ENCODE measurements around the gene C4orf50. TPM values are rescaled to one million over a fixed set of nuclear protein-coding genes. Genes with fewer than 3 reads are reported as not detected.

Gene C4orf50
- total and polyA plus RNA-seq, 2 experiments from 2014 or later, result not detected

DNA sequence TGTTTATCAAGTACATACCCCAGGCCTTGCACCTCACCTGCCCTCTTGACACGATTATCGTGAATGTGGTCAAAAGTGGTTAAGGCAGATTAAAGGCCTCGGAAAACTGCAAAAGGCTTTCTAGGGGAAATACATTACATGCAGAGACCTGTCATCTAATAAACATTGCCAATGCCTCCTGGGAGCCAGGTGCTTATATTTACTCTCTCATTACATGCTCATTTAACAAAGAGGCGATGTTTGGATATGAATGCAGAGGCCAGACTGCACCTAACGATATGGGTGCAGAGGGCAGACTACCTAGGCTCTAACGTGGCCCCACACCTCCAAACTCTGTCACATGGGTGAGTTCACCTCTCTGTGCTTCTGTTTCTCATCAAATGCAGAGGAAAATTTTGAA lies 139.9 kb downstream of the C4orf50 start:
- in situ Hi-C loops (cut with MboI), result no loop called here
- H3K79me2 ChIP-seq (ENCODE audit: insufficient read depth), result no peaks in the 10 kb centered on the region
- no peaks in the 10 kb centered on the region for H3K4me1 ChIP-seq (ENCODE audit: insufficient read depth)
- TF ChIP-seq EZH2 (IDR thresholded peaks at IDR 0.05; ENCODE audit: insufficient read depth, poor library complexity, severe bottlenecking) (no peak), EZH2phosphoT487 (IDR thresholded peaks at IDR 0.05; ENCODE audit: insufficient read depth, low read depth) (no peak)
- no peaks in the 10 kb centered on the region; the same call in 1 of the 2 replicates for H3K27me3 ChIP-seq (replicated peaks; ENCODE audit: insufficient read depth)
- H3K9ac ChIP-seq, result no peak overlapping the region
- no peak overlapping the region for H2AFZ ChIP-seq
- 51 to 53% methylated on average over 6 of the region's 6 CpGs for whole genome bisulfite sequencing, 2 experiments (ENCODE audit: low coverage in 1 of 2, low lambda C conversion rate in 2 of 2, missing lambda C conversion rate in 2 of 2)
- no peaks in the 10 kb centered on the region for H4K20me1 ChIP-seq (ENCODE audit: insufficient read depth)
- no peak for DNase-seq
- H3K9me2 ChIP-seq (ENCODE audit: insufficient read depth), result no peaks in the 10 kb centered on the region
- H3F3A ChIP-seq (ENCODE audit: insufficient read depth), result peaks cover 5% of the 10 kb centered on the region
- no peaks in the 10 kb centered on the region for H3K9me3 ChIP-seq (ENCODE audit: low read depth)
- no peak overlapping the region for H3K4me2 ChIP-seq (ENCODE audit: unreplicated experiment)
- no peak overlapping the region for H3K27ac ChIP-seq
- no peak overlapping the region for H3K4me3 ChIP-seq
- no peaks in the 10 kb centered on the region for H3K36me3 ChIP-seq (ENCODE audit: low read depth)

DNA sequence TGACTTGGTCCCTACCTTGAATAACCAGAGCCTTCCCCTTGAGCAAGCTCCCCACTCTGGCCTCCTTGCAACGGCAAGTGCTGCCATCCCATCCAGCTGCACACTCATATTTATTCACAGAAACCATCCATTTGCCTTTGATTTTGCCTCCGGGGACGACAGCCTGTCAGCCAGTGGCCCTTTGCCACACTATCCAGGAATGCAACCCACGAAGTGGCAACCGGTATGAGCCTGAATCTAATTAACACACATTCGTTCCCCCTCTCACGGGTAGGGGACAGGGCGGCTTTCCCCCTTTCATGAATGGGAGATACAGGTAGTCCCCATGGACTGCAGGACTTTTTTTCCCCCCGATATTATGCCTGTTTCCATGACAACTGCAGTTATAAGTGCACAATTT lies 140.8 kb downstream of the C4orf50 start:
- Histone ChIP-seq H2AFZ (no peak overlapping the region), H3K9me3 (ENCODE audit: low read depth) (no peaks in the 10 kb centered on the region), H3K9ac (no peak overlapping the region), H3K4me2 (ENCODE audit: unreplicated experiment) (no peak overlapping the region), H3K9me2 (ENCODE audit: insufficient read depth) (no peaks in the 10 kb centered on the region), H3K27ac (no peak overlapping the region), H4K20me1 (ENCODE audit: insufficient read depth) (no peaks in the 10 kb centered on the region), H3K36me3 (ENCODE audit: low read depth) (no peaks in the 10 kb centered on the region), H3K79me2 (ENCODE audit: insufficient read depth) (no peaks in the 10 kb centered on the region), H3F3A (ENCODE audit: insufficient read depth) (peaks cover 5% of the 10 kb centered on the region), H3K4me3 (no peak overlapping the region), H3K4me1 (ENCODE audit: insufficient read depth) (no peaks in the 10 kb centered on the region), H3K27me3 (replicated peaks; ENCODE audit: insufficient read depth) (no peaks in the 10 kb centered on the region; the same call in 1 of the 2 replicates)
- DNase-seq, result no peak
- in situ Hi-C loops (cut with MboI), result no loop called here
- no peak for TF ChIP-seq EZH2 (IDR thresholded peaks at IDR 0.05; ENCODE audit: insufficient read depth, poor library complexity, severe bottlenecking)
- 27 to 35% methylated on average over 9 of the region's 9 CpGs for whole genome bisulfite sequencing, 2 experiments (ENCODE audit: low coverage in 1 of 2, low lambda C conversion rate in 2 of 2, missing lambda C conversion rate in 2 of 2)

DNA sequence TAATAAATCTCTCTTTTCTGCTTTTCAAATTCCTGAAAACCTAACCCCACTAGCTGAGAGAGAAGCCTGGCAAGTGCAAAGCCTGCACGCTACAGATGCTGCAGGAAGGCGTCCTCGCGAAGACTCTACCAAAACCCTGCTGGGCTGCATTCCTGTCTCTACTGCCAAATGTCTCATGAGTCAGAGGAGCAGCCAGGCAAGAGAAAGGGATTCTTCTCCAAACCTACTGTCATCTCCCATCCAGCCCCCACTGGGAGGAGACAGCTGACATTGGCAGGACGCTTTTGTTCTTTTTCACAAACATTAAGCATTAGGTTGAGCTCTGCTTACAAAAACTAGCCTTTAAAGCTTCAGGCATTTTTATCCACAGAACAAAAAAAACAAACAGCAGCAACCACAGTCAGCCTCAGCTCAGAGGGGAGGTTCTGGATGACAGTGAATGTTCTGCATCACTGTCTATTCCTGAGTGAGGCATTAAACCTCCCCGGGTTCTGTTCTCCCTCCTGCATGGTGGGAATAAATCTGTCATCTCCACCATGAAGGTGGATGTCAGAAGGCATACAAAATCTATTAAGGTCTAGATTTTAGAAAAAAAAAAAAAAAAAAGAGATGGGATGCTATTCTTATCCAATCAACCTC lies 143.3 kb downstream of the C4orf50 start:
- H3K9ac ChIP-seq, result no peak overlapping the region
- no peak overlapping the region for H3K27ac ChIP-seq
- peak; percentile 66 for DNase-seq
- no peaks in the 10 kb centered on the region for H4K20me1 ChIP-seq (ENCODE audit: insufficient read depth)
- H3K4me3 ChIP-seq, result no peak overlapping the region
- H3K4me2 ChIP-seq (ENCODE audit: unreplicated experiment), result no peak overlapping the region
- no peak for TF ChIP-seq EZH2phosphoT487 (IDR thresholded peaks at IDR 0.05; ENCODE audit: insufficient read depth, low read depth)
- no peak for TF ChIP-seq EZH2 (IDR thresholded peaks at IDR 0.05; ENCODE audit: insufficient read depth, poor library complexity, severe bottlenecking)
- H3K9me2 ChIP-seq (ENCODE audit: insufficient read depth), result no peaks in the 10 kb centered on the region
- no peaks in the 10 kb centered on the region; the same call in 1 of the 2 replicates for H3K27me3 ChIP-seq (replicated peaks; ENCODE audit: insufficient read depth)
- no peaks in the 10 kb centered on the region for H3K36me3 ChIP-seq (ENCODE audit: low read depth)
- no peaks in the 10 kb centered on the region for H3K4me1 ChIP-seq (ENCODE audit: insufficient read depth)
- in situ Hi-C loops (cut with MboI), result no loop called here
- WGBS, 2 experiments (ENCODE audit: low coverage in 1 of 2, low lambda C conversion rate in 2 of 2, missing lambda C conversion rate in 2 of 2), result 1% methylated on average over 6 of the region's 6 CpGs
- H3F3A ChIP-seq (ENCODE audit: insufficient read depth), result peaks cover 5% of the 10 kb centered on the region
- no peaks in the 10 kb centered on the region for H3K9me3 ChIP-seq (ENCODE audit: low read depth)
- H2AFZ ChIP-seq, result no peak overlapping the region
- no peaks in the 10 kb centered on the region for H3K79me2 ChIP-seq (ENCODE audit: insufficient read depth)

DNA sequence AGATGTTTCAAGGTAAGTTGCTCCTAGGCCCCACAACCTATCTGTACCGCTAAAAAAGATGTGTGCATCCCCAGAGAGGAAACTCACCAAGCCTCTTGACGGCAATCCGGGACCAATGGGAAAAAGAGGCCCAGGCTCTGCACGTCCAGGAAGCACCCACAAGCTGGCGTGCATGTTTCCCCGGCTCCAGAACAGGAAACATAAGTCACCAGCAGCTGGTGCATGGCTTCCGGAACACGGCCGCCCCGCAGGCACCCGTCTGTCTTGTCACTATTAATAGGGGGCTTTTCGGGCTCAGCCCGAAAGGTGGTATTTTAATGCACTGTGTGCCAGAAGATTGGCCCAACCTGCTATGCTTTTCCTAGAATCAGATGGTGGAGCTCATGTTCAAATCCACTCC lies 147.5 kb downstream of the C4orf50 start:
- no peaks in the 10 kb centered on the region for H3K27me3 ChIP-seq (replicated peaks; ENCODE audit: insufficient read depth)
- H3K9me2 ChIP-seq (ENCODE audit: insufficient read depth), result no peaks in the 10 kb centered on the region
- no peak overlapping the region for H3K4me2 ChIP-seq (ENCODE audit: unreplicated experiment)
- no peak overlapping the region for H3K4me3 ChIP-seq
- H3K27ac ChIP-seq, result no peak overlapping the region
- WGBS, 2 experiments (ENCODE audit: low coverage in 1 of 2, low lambda C conversion rate in 2 of 2, missing lambda C conversion rate in 2 of 2), result 63 to 77% methylated on average over 11 to 13 of the region's 13 CpGs
- in situ Hi-C loops (cut with MboI), result no loop called here
- no peaks in the 10 kb centered on the region for H3K9me3 ChIP-seq (ENCODE audit: low read depth)
- no peak overlapping the region for H2AFZ ChIP-seq
- no peak for TF ChIP-seq EZH2phosphoT487 (IDR thresholded peaks at IDR 0.05; ENCODE audit: insufficient read depth, low read depth)
- no peak for TF ChIP-seq EZH2 (IDR thresholded peaks at IDR 0.05; ENCODE audit: insufficient read depth, poor library complexity, severe bottlenecking)
- DNase-seq, result no peak
- H3F3A ChIP-seq (ENCODE audit: insufficient read depth), result peaks cover 5% of the 10 kb centered on the region
- no peaks in the 10 kb centered on the region for H3K4me1 ChIP-seq (ENCODE audit: insufficient read depth)
- no peaks in the 10 kb centered on the region for H3K79me2 ChIP-seq (ENCODE audit: insufficient read depth)
- no peaks in the 10 kb centered on the region for H3K36me3 ChIP-seq (ENCODE audit: low read depth)
- no peak overlapping the region for H3K9ac ChIP-seq
- no peaks in the 10 kb centered on the region for H4K20me1 ChIP-seq (ENCODE audit: insufficient read depth)

All from GM23248 (cell line).